HepG2 (cell line): ENCODE data around the gene FER1L5. TPM values are rescaled to one million over a fixed set of nuclear protein-coding genes. Genes with fewer than 3 reads are reported as not detected.
A peak's percentile ranks its signal among the peaks of the same experiment; 100 is the strongest.

Source experiments
- ARNT ChIP-seq: fragments of 450-650 bp; IDR thresholded peaks from 2 replicates; pipeline ENCODE4 v1.6.1; 2017
- CBX2 ChIP-seq, 2 experiments: fragments of 200-600 bp in 1 of 2; sonication (generic); formaldehyde crosslinking in 1 of 2; IDR thresholded peaks; 2 replicates each; pipeline versions ENCODE4 v1.7.0 to v1.8.1; 2018 to 2022; ENCODE audit warnings: low read depth in 2 of 2, low read length in 1 of 2, mild to moderate bottlenecking in 1 of 2, missing genetic modification reagents in 1 of 2
- GFI1 ChIP-seq: sonication (generic); formaldehyde crosslinking; IDR thresholded peaks from 2 replicates; pipeline ENCODE4 v1.5.0; 2020; ENCODE audit warnings: missing genetic modification reagents, mild to moderate bottlenecking, borderline replicate concordance
- HOXA3 ChIP-seq: sonication (generic); formaldehyde crosslinking; IDR thresholded peaks from 2 replicates; pipeline ENCODE4 v1.5.0; 2020; ENCODE audit warnings: missing genetic modification reagents
- PITX1 ChIP-seq: sonication (generic); formaldehyde crosslinking; IDR thresholded peaks from 2 replicates; pipeline ENCODE4 v1.5.1; 2020; ENCODE audit warnings: mild to moderate bottlenecking, missing genetic modification reagents
- PRMT3 ChIP-seq: sonication (generic); formaldehyde crosslinking; IDR thresholded peaks from 2 replicates; pipeline ENCODE4 v1.8.1; 2022; ENCODE audit warnings: low read depth, mild to moderate bottlenecking, moderate library complexity, missing genetic modification reagents, borderline replicate concordance
- PTBP1 ChIP-seq: fragments of 200-400 bp; formaldehyde crosslinking; IDR thresholded peaks from 2 replicates; pipeline ENCODE4 v1.6.1; 2018; ENCODE audit warnings: low read length, low read depth; ENCODE audit not compliant: poor library complexity, severe bottlenecking
- SP4 ChIP-seq: sonication (generic); formaldehyde crosslinking; IDR thresholded peaks from 2 replicates; pipeline ENCODE4 v1.8.1; 2023; ENCODE audit warnings: mild to moderate bottlenecking, missing genetic modification reagents
- SRY ChIP-seq: sonication (generic); formaldehyde crosslinking; IDR thresholded peaks from 2 replicates; pipeline ENCODE4 v1.8.0; 2022; ENCODE audit warnings: mild to moderate bottlenecking, missing genetic modification reagents
- TSC22D2 ChIP-seq: sonication (generic); formaldehyde crosslinking; IDR thresholded peaks from 2 replicates; pipeline ENCODE4 v1.5.1; 2020; ENCODE audit warnings: missing genetic modification reagents, mild to moderate bottlenecking, borderline replicate concordance
- XRCC5 ChIP-seq: fragments of 200-400 bp; formaldehyde crosslinking; optimal IDR thresholded peaks from 2 replicates; pipeline ENCODE3; 2017; ENCODE audit warnings: mild to moderate bottlenecking, low read length
- ZBED4 ChIP-seq: sonication (generic); formaldehyde crosslinking; IDR thresholded peaks from 2 replicates; pipeline ENCODE4 v1.4.0; 2020; ENCODE audit warnings: missing genetic modification reagents, borderline replicate concordance
- ZMYM3 ChIP-seq: sonication (generic); formaldehyde crosslinking; IDR thresholded peaks from 2 replicates; pipeline ENCODE4 v1.5.1; 2020; ENCODE audit warnings: mild to moderate bottlenecking, missing genetic modification reagents
- ZNF17 ChIP-seq: sonication (generic); formaldehyde crosslinking; IDR thresholded peaks from 2 replicates; pipeline ENCODE4 v1.5.0; 2020; ENCODE audit warnings: mild to moderate bottlenecking, missing genetic modification reagents
- ZNF510 ChIP-seq: sonication (generic); formaldehyde crosslinking; IDR thresholded peaks from 2 replicates; pipeline ENCODE4 v1.4.0; 2020; ENCODE audit warnings: low read depth, mild to moderate bottlenecking, missing genetic modification reagents
- ZNF569 ChIP-seq: sonication (generic); formaldehyde crosslinking; IDR thresholded peaks from 2 replicates; pipeline ENCODE4 v1.5.0; 2020; ENCODE audit warnings: mild to moderate bottlenecking, missing genetic modification reagents, moderate library complexity, borderline replicate concordance
- ZNF605 ChIP-seq: sonication (generic); formaldehyde crosslinking; IDR thresholded peaks from 2 replicates; pipeline ENCODE4 v1.8.0; 2022; ENCODE audit warnings: mild to moderate bottlenecking, missing genetic modification reagents
- ZNF761 ChIP-seq: sonication (generic); formaldehyde crosslinking; conservative IDR thresholded peaks from 2 replicates; pipeline ENCODE4 v1.4.0; 2020; ENCODE audit warnings: mild to moderate bottlenecking, missing genetic modification reagents
- polyA plus RNA-seq, 8 experiments: library from polyadenylated mRNA; depleted of rRNA in 3 of 8; stranded (reverse) in 7 of 8; unstranded in 1 of 8; fragments of >200 nt; fragmentation: Illumina TruSeq in 4 of 8; extraction: Trizol in 4 of 8; gene quantifications; 2 replicates each; pipeline versions ENCODE4 v1.2.1 to v1.2.3, GENCODE V29; 2011 to 2016; ENCODE audit warnings: low read depth in 4 of 8, missing spikeins in 1 of 8, mixed read lengths in 1 of 8; ENCODE audit not compliant: insufficient read depth in 1 of 8
- total RNA-seq, 5 experiments: library from RNA; depleted of rRNA; stranded (reverse); fragments of >200 nt; fragmentation: Illumina TruSeq; extraction: Trizol; gene quantifications; 2 replicates each; pipeline ENCODE4 v1.2.3, GENCODE V29; 2016; ENCODE audit warnings: low read depth in 1 of 5
- TF ChIP-seq, protein P1 (sequence below): IDR thresholded peaks from 2 replicates; pipeline ENCODE4 v1.6.1; 2016; ENCODE audit warnings: low read depth, control low read depth
- TF ChIP-seq, protein P2 (sequence below): sonication (generic); formaldehyde crosslinking; conservative IDR thresholded peaks from 2 replicates; pipeline ENCODE4 v1.4.0; 2020; ENCODE audit warnings: missing genetic modification reagents

Gene FER1L5
- total and polyA plus RNA-seq, 2 of the 13 experiments (the other 11 are each of a cell fraction or from before 2014, with no cell fraction given): 0.02 to 0.08 TPM

- TF ChIP-seq CBX2 (IDR thresholded peaks at IDR 0.05; ENCODE audit: low read depth, low read length) (no peak), CBX2 (CRISPR knock-in tag; IDR thresholded peaks at IDR 0.05; ENCODE audit: low read depth) (peak; percentile 78; the same call in 1 of the 2 replicates), ZBED4 (CRISPR knock-in tag) (peak; percentile 78), PITX1 (CRISPR knock-in tag) (peak; percentile 93), PTBP1 (peak; percentile 63), SRY (peak; percentile 91), ZNF17 (CRISPR knock-in tag) (0 out of 2 replicates have a peak, but pooled peaks have one; percentile 87), ZNF510 (CRISPR knock-in tag) (peak; percentile 93; the same call in 1 of the 2 replicates), GFI1 (CRISPR knock-in tag) (peak; percentile 84; the same call in 1 of the 2 replicates), ZMYM3 (CRISPR knock-in tag) (peak; percentile 99), XRCC5 (peak; percentile 100), ARNT (no peak), SP4 (CRISPR knock-in tag) (peak; percentile 95), TSC22D2 (CRISPR knock-in tag) (peak; percentile 97), HOXA3 (peak; percentile 93), ZNF761 (0 out of 2 replicates have a peak, but pooled peaks have one; percentile 77), ZNF569 (CRISPR knock-in tag) (no peak), PRMT3 (CRISPR knock-in tag) (peak; percentile 90; the same call in 1 of the 2 replicates), ZNF605 (CRISPR knock-in tag) (peak; percentile 100)
- TF ChIP-seq, protein P1, sequence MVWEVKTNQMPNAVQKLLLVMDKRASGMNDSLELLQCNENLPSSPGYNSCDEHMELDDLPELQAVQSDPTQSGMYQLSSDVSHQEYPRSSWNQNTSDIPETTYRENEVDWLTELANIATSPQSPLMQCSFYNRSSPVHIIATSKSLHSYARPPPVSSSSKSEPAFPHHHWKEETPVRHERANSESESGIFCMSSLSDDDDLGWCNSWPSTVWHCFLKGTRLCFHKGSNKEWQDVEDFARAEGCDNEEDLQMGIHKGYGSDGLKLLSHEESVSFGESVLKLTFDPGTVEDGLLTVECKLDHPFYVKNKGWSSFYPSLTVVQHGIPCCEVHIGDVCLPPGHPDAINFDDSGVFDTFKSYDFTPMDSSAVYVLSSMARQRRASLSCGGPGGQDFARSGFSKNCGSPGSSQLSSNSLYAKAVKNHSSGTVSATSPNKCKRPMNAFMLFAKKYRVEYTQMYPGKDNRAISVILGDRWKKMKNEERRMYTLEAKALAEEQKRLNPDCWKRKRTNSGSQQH (CRISPR knock-in tag): 0 out of 2 replicates have a peak, but pooled peaks have one; percentile 72
- TF ChIP-seq, protein P2, sequence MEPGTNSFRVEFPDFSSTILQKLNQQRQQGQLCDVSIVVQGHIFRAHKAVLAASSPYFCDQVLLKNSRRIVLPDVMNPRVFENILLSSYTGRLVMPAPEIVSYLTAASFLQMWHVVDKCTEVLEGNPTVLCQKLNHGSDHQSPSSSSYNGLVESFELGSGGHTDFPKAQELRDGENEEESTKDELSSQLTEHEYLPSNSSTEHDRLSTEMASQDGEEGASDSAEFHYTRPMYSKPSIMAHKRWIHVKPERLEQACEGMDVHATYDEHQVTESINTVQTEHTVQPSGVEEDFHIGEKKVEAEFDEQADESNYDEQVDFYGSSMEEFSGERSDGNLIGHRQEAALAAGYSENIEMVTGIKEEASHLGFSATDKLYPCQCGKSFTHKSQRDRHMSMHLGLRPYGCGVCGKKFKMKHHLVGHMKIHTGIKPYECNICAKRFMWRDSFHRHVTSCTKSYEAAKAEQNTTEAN (CRISPR knock-in tag): peak; percentile 78
Measured at GRCh38 chr2:96638144-96639121, 4.1 kb upstream of the FER1L5 start, which contains the start of gene KANSL3 (continued).
